A673 (cell line): ENCODE measurements around the gene RUSF1.

ENCODE experiments used
- EZH2 ChIP-seq: fragments of 200-600 bp; sonication (generic); IDR thresholded peaks from 2 replicates; pipeline ENCODE4 v1.6.1; 2017; ENCODE audit warnings: borderline replicate concordance, low read depth, mild to moderate bottlenecking, mixed read lengths, antibody characterized with exemption, low read length; ENCODE audit not compliant: poor library complexity, severe bottlenecking
- TF ChIP-seq, protein P1 (sequence below): fragments of 300-800, 200-600 bp; sonication (generic); conservative IDR thresholded peaks from 2 replicates; pipeline ENCODE4 v1.5.1; 2017; ENCODE audit warnings: low read depth, mild to moderate bottlenecking, antibody characterized with exemption, low read length, moderate library complexity, mixed read lengths

DNA sequence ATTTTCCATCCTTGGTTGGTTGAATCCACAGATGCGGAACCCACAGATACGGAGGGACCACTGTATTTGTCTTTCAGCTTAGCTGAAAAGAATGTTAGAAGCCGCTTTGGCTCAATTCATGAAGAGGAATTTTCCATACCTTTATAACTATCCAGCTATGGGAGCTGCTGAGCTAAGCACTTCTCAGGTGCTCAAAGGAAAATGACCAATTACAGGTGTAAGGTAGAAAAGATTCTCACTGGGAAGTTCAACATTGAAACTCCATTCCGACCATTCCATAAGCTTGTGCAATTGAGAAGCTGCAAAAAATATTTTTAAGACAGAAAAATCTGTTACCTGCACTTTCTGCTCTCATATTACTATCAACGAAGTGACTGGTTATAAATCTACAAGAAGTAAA lies 22.2 kb upstream of the RUSF1 start:
- TF ChIP-seq, protein P1, sequence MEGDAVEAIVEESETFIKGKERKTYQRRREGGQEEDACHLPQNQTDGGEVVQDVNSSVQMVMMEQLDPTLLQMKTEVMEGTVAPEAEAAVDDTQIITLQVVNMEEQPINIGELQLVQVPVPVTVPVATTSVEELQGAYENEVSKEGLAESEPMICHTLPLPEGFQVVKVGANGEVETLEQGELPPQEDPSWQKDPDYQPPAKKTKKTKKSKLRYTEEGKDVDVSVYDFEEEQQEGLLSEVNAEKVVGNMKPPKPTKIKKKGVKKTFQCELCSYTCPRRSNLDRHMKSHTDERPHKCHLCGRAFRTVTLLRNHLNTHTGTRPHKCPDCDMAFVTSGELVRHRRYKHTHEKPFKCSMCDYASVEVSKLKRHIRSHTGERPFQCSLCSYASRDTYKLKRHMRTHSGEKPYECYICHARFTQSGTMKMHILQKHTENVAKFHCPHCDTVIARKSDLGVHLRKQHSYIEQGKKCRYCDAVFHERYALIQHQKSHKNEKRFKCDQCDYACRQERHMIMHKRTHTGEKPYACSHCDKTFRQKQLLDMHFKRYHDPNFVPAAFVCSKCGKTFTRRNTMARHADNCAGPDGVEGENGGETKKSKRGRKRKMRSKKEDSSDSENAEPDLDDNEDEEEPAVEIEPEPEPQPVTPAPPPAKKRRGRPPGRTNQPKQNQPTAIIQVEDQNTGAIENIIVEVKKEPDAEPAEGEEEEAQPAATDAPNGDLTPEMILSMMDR: no peak
- no peak for TF ChIP-seq EZH2
